Osteoblast (primary cell): ENCODE measurements around the gene ESPL1. TPM values are rescaled to one million over a fixed set of nuclear protein-coding genes. Genes with fewer than 3 reads are reported as not detected.

ENCODE experiments used
- DNase-seq: peaks from one replicate; pipeline ENCODE4 v3.0.0; 2011; ENCODE audit warnings: low spot score, mixed read lengths; ENCODE audit not compliant: insufficient read length; ENCODE audit errors: missing footprints
- H2AFZ ChIP-seq: 2 replicates; pipeline ENCODE4 v1.6.0; 2011; ENCODE audit warnings: mild to moderate bottlenecking, low read length
- H3K27ac ChIP-seq: 2 replicates; pipeline ENCODE4 v1.5.1; 2011; ENCODE audit warnings: mild to moderate bottlenecking, low read depth, low read length, moderate library complexity
- H3K27me3 ChIP-seq: 2 replicates; pipeline ENCODE4 v1.6.0; 2012; ENCODE audit warnings: mild to moderate bottlenecking, control low read depth, inconsistent platforms, low read length, moderate library complexity; ENCODE audit not compliant: insufficient read depth
- H3K36me3 ChIP-seq: 2 replicates; pipeline ENCODE4 v1.5.1; 2011; ENCODE audit warnings: mild to moderate bottlenecking, low read length, control low read depth, moderate library complexity; ENCODE audit not compliant: insufficient read depth
- H3K4me1 ChIP-seq: 2 replicates; pipeline ENCODE4 v1.5.1; 2011; ENCODE audit warnings: mild to moderate bottlenecking, low read length, control low read depth, moderate library complexity; ENCODE audit not compliant: insufficient read depth
- H3K4me2 ChIP-seq: 2 replicates; pipeline ENCODE4 v1.6.0; 2011; ENCODE audit warnings: mild to moderate bottlenecking, low read length; ENCODE audit not compliant: insufficient read depth
- H3K4me3 ChIP-seq: fragments of 200-600 bp; sonication (generic); 3 replicates; pipeline ENCODE4 v1.5.1; 2012; ENCODE audit warnings: mild to moderate bottlenecking, low read length, inconsistent platforms; ENCODE audit not compliant: insufficient read depth
- H3K79me2 ChIP-seq: 2 replicates; pipeline ENCODE4 v1.6.0; 2012; ENCODE audit warnings: mild to moderate bottlenecking, low read length, control low read depth, inconsistent platforms; ENCODE audit not compliant: insufficient read depth
- H3K9me3 ChIP-seq: 2 replicates; pipeline ENCODE4 v1.5.1; 2011; ENCODE audit warnings: low read depth, low read length, control low read depth
- H4K20me1 ChIP-seq: 2 replicates; pipeline ENCODE4 v1.6.0; 2012; ENCODE audit warnings: mild to moderate bottlenecking, low read length, control low read depth; ENCODE audit not compliant: insufficient read depth
- CTCF ChIP-seq: IDR thresholded peaks from 2 replicates; pipeline ENCODE4 v1.5.1; 2011; ENCODE audit warnings: mild to moderate bottlenecking, low read depth, low read length, moderate library complexity; ENCODE audit errors: extremely low read depth
- total RNA-seq: library from RNA; depleted of rRNA; stranded (reverse); fragments of >200 nt; gene quantifications from 2 replicates; pipeline ENCODE4 v1.2.3, GENCODE V29; 2012

The ESPL1 gene
- total RNA-seq, 1 donor = 0.72 TPM

GRCh38 chr12:53226815-53227214 is 41.3 kb upstream of the ESPL1 start:
- H3K9me3 ChIP-seq = no peaks in the 10 kb centered on the region

GRCh38 chr12:53227341-53227740 is 40.8 kb upstream of the ESPL1 start:
- Histone ChIP-seq H3K36me3 (no peaks in the 10 kb centered on the region), H3K79me2 (peaks cover 9% of the 10 kb centered on the region), H3K4me2 (no peak overlapping the region), H3K4me1 (peaks cover 41% of the 10 kb centered on the region), H2AFZ (no peak overlapping the region), H3K27ac (no peak overlapping the region), H3K27me3 (no peaks in the 10 kb centered on the region), H3K4me3 (no peak overlapping the region), H3K9me3 (no peaks in the 10 kb centered on the region), H4K20me1 (no peaks in the 10 kb centered on the region)
- DNase-seq = peak; percentile 19
- TF ChIP-seq CTCF = no peak

More at GRCh38 chr12:53226815-53227214, 41.3 kb upstream of the ESPL1 start:
- Histone ChIP-seq H3K4me1 (peaks cover 46% of the 10 kb centered on the region), H3K27me3 (no peaks in the 10 kb centered on the region), H3K4me3 (no peak overlapping the region), H2AFZ (no peak overlapping the region), H3K27ac (no peak overlapping the region), H3K4me2 (no peak overlapping the region), H3K36me3 (no peaks in the 10 kb centered on the region), H4K20me1 (no peaks in the 10 kb centered on the region), H3K79me2 (peaks cover 9% of the 10 kb centered on the region)
- TF ChIP-seq CTCF = no peak
- no peak for DNase-seq

- H3K9me3 ChIP-seq = no peaks in the 10 kb centered on the region
- H3K36me3 ChIP-seq = no peaks in the 10 kb centered on the region
- DNase-seq = peak; percentile 34
- peaks cover 9% of the 10 kb centered on the region for H3K79me2 ChIP-seq
- no peak overlapping the region for H3K27ac ChIP-seq
- no peak overlapping the region for H3K4me2 ChIP-seq
- TF ChIP-seq CTCF = no peak
- no peaks in the 10 kb centered on the region for H4K20me1 ChIP-seq
- peaks cover 41% of the 10 kb centered on the region for H3K4me1 ChIP-seq
- H3K4me3 ChIP-seq = no peak overlapping the region
- no peaks in the 10 kb centered on the region for H3K27me3 ChIP-seq
- no peak overlapping the region for H2AFZ ChIP-seq
These were observed 40.3 kb upstream of the ESPL1 start for GRCh38 chr12:53227836-53228235.

- Histone ChIP-seq H4K20me1 (no peaks in the 10 kb centered on the region), H3K4me1 (peaks cover 40% of the 10 kb centered on the region), H2AFZ (no peak overlapping the region), H3K4me2 (no peak overlapping the region), H3K36me3 (no peaks in the 10 kb centered on the region), H3K4me3 (no peak overlapping the region), H3K27ac (no peak overlapping the region), H3K9me3 (no peaks in the 10 kb centered on the region), H3K79me2 (peaks cover 7% of the 10 kb centered on the region), H3K27me3 (peaks cover 6% of the 10 kb centered on the region)
- DNase-seq = peak; percentile 14
- no peak for TF ChIP-seq CTCF
These were observed 38.6 kb upstream of the ESPL1 start for GRCh38 chr12:53229454-53229853.
